Measurements from ENCODE around the gene PHEX.

PHEX gene

GRCh38 chrX:22040184-22040583, 8.1 kb downstream of the PHEX start:
- DNase-seq (ENCODE audit: low spot score), result no peak

DNA sequence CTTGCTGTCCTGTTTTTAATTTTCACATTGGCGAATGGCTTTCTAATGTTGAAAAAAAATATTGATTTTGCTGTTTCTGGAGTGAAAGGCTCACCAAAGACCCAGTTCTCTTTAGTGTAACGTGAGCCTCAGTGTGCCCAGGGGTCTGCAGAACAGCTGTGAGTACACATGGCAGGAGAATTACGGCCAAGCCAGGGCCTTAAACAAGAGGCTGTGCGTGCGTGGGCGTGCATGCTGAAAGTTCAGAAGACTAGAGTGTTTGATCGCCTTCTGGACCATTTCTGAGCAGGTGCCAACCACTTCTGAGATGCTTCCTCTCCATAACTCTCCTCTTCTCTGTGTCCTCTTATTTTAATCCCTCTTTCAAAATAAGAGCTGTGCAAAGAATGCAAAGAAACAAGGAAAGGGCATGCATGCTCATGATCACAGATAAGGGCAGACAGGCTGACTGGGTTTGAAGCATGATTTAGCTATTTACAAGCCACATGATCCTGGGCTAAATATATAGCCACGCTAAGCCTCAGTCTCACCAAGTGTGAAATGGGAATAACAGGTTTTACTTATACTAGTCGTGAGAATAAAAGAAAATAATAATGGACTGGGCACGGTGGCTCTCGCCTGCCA, 9.9 kb downstream of the PHEX start:
- no peak for DNase-seq (ENCODE audit: low spot score)

DNA sequence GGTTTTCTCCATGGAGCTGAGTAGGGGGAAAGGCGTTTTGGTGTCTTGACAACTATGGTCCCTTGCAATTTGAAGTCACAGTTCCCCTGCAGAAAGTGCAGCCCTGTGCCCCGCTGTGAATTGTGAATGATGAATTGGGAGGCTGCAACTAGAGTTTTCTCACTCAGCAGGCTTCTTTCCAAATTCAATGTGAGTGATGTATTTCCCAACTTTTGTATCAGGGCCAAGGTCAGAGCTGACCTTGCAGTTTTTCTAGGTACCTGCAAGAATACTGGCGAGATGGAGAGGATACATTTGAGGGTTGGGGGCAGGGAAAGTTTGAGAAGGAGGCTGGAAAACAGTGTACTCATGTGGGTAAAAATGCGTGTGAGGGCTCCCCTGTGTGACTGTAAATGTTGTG, 11.7 kb downstream of the PHEX start:
- DNase-seq (ENCODE audit: low spot score), result no peak

GRCh38 chrX:22047468-22047867, 15.3 kb downstream of the PHEX start:
- DNase-seq (ENCODE audit: low spot score), result no peak

DNA sequence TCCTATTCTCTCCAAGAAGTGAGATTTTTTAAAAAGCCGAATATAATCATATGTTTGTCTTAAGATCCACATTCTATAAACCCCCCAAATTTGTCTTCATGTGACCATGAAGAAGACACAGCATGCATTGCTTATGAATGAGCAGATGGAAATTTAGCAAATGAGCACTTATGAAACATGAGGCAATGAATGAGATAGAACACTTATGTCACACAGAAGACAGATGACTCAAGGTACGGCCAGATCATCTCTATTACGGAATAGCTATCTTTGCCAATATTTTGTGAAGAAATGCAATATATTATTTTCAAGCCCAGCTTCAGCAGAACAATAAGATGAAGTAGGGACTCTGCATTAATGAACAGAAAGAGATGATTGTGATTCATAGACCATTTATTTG, 21.4 kb downstream of the PHEX start:
- DNase-seq (ENCODE audit: low spot score), result no peak

GRCh38 chrX:22056235-22056634, 24.1 kb downstream of the PHEX start:
- DNase-seq (ENCODE audit: low spot score), result no peak

DNA sequence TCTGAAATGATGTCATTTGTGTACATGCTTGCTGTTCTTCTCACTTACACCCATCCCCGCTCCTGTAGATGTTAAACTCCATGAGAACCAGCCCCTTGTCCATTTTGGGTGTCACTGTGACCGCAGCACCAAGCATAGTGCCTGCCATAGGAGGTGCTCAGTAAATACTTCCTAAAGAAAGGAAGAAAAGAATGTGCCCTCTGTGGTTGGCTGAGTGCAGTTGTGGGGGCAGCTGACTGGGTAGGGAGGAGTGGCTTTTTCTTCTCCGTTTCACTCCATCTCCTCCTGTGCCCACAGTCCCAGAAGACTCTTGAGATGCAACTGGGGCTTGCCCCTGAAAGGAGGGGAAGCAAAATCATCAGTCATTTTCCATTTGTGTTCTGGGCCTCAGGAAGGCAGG, 25.5 kb downstream of the PHEX start:
- DNase-seq (ENCODE audit: low spot score), result no peak

DNA sequence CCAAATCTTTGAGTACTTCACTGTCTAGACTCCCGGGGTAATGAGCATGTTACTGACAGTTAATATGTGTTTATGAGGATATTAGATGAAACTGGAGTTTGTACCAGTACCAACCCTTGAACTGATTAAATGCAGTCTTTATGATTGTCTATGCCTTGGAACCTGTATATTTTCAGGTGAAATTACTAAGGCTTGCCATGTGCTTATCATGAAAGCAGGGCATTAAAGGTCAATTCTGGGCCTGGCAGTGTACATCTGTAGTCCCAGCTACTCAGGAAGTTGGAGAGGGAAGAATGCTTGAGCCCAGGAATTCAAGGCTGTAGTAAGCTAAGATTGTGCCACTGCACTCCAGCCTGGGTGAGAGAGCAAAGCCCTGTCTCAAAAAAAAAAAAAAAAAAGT, 27.6 kb downstream of the PHEX start:
- no peak for DNase-seq (ENCODE audit: low spot score)

DNA sequence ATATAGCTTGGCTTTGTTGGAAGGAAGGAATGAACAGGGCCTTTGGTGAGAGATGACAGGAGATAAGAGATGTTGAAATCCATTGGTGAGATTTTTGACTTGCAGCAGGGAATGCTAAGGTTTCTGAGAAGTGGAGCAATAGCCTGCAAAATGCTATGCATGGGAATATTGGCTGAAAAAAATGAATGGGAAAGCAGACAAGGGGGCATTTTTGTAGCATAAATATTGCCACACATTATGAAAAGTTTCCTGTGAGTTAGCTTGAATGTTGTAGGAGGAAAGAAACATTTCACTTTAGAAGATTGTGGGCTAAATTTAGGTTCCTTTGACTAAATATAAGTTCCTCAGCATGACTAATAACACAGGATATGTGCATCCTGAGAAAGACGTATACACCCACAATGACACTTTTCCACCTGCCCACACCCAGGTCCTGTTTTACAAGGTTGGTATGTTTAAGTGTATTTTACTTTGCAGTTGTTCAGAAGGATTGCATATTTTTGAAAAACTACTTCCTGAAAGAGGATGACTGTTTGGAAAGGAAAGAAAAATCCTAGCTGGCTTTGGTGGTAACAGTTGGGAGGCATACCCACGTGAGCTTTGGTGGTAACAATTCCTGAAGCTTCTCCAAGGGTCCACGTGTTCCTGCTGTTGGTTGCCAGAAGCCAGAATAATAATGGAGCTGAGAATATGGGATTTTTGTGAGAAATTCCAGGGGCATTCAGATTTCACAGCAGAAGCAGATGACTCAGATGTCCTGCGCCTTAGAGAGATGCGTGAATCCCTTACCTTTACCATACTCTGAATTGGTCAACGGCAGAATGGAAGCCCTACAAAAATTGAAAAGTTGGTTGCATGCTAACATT, 28.5 kb downstream of the PHEX start:
- no peak for DNase-seq (ENCODE audit: low spot score)

- DNase-seq (ENCODE audit: low spot score), result peak; percentile 28
Observed at GRCh38 chrX:22063284-22063683, 31.2 kb downstream of the PHEX start.

DNA sequence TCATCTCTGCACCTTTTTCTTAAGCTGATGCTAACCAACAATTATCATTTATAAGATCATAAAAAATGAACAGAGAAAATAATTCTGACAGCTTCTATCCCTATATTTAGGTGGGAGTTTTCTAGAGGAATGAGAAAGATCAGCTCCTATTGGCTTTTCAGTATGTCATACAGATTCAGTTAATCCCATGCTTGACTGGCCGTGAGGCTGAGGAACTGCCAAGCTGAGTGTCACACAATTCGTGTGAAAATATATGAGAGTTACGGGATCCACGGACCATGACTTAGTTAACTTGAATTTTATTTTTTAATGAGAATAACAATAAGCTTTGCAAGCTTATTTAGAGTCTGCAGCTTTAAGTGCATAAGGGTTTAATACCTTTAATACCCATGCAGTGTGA, 37.5 kb downstream of the PHEX start:
- DNase-seq (ENCODE audit: low spot score), result no peak

GRCh38 chrX:22073928-22074327, 41.8 kb downstream of the PHEX start:
- no peak for DNase-seq (ENCODE audit: low spot score)

GRCh38 chrX:22078117-22078516, 46.0 kb downstream of the PHEX start:
- no peak for DNase-seq (ENCODE audit: low spot score)

DNA sequence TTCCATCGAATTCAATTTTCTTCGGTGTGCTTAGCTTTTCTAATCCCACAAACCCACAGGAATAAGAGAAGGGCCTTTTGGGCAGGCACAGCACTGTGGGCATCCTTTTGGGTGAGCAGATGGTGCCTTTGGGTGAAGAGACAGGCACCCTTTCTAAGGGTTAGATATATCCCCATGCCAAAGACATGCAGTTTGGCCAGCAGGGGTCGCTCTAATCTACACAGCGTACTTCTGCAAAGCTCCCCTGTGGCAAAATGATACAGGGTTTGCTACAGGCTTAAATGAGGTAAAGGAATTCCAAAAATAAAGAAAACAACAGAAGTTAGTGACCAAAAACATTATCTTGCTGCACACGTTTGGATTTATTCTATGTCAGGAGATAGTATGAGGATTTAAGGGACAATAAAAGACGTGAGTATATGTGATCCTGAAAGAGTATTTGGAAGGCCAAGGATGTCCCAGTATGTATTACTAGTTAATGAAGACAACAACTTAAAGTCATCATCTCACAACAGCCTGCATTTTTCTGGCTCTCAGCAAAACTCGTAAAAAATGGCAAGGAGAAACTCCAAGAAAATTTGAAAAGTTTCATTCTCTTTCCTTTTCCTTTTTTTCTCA, 49.5 kb downstream of the PHEX start:
- DNase-seq (ENCODE audit: low spot score), result peak; percentile 11

- no peak for DNase-seq (ENCODE audit: low spot score)
Observed at GRCh38 chrX:22086003-22086402, 53.9 kb downstream of the PHEX start.

DNA sequence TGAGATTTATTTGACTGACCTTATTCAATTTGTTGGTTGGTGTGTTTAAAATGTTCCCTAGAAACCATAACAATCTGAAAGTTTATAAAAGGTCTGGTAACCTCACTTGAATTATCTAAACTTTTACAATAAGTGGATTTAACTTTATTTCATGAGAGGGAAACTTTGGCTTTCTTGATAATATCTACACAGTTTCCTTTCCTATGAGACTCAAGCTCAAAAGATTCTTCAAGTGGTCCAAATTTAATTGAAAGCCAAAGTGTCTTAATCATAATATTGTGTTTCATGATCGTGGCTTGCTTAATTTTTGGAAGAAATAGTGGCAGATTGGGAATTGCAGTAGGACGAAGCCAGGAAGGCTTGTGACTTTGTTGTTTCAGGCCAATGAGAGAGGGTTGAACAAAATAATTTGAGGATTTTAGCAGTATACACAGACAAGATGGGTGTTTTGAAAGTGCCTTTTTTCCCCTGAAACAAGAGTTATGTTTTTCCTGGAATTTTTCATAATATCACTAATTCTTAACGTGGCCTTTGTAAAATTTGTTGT, 55.0 kb downstream of the PHEX start:
- no peak for DNase-seq (ENCODE audit: low spot score)

- DNase-seq (ENCODE audit: low spot score), result no peak
Observed at GRCh38 chrX:22088326-22088725, 56.2 kb downstream of the PHEX start.

DNA sequence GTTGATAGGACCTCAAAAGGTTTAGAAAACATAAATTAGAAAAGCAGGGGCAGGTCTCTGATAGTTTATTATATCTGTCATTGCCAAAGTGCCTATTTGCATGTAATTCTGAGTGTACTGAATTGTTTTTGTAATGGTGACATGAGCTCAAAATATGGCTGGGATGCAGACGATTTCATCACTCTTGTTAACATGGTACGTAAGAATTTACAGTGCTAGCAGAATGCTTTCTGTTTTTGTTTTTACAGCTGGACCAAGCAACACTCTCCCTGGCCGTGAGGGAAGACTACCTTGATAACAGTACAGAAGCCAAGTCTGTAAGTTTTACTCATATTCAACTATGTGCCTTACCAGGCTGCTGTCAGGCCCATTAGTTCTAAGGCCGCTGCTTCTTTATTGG, 58.1 kb downstream of the PHEX start:
- no peak for DNase-seq (ENCODE audit: low spot score)

DNA sequence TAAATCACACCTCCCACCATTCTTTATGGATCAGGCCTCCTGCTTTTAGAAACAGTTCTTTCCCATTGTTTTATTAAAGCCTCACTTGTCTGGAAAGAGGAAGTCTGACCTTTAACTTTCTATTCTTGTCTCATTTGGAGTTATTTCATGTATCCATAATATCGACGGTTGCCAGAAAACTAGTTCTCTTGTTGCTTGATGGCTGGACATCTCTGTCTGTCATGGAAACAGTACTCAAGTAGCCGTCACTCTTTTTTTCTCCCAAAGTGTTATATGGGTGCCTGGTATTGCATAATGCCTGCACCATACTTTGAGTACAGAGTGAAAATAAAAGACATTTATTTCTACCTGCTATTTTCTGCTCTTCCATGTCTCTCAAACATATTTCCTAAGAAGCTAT, 61.4 kb downstream of the PHEX start:
- DNase-seq (ENCODE audit: low spot score), result no peak

DNA sequence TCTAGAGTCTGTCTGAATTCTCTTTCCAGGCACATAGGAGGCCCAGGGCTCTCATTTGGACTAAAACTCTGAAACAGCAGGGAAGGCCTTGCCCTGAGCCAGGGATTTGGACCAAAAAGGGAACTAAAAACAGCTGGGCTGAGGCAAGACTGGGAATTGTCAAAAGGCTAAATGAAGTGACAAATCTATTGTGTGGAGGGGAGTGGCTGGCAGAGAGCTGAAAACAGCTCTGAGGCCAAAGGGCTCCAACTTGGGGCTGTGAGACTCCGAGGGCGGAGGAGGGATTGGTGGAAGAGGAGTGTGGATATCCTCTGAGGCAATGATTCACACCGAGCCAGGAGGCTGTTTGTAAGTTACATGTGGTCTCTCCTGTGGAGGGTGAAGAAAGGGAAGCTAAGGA, 63.2 kb downstream of the PHEX start:
- no peak for DNase-seq (ENCODE audit: low spot score)

GRCh38 chrX:22095856-22096255, 63.7 kb downstream of the PHEX start:
- DNase-seq (ENCODE audit: low spot score), result no peak

DNA sequence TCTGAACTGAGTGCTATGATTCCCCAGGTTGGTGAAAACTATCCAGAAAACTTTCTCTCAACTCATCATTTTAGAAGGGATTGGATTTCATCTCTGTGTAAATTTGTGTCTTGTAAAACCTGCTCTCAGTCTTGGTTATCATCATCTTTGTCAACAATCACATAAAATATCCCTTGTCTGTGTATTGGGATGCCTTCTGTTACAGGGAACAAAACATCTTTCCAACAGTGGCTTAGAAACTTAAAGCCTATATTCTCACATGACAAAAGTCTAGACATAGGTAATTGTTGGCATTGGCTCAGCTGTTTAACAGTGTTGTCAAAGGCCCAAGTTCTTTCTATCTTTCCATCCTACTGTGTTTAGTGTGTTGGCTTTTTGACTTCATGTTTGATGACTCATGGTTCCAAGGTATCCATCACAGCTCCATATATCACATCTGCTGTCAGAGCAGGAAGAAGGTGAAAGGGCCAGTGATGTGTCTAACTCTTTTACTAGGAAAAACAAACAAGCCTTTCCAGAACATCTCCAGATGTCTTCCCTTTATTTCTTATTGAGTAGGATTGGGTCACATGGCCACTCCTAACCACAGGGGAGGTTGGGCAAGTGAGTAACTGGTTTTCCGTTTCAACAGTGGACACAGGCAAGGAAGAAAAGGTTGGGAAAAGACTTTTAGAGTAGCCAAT, 65.0 kb downstream of the PHEX start:
- no peak for DNase-seq (ENCODE audit: low spot score)

- DNase-seq (ENCODE audit: low spot score), result no peak
Observed at GRCh38 chrX:22105231-22105630, 73.1 kb downstream of the PHEX start.

All from SW480 (cell line).